A673 (cell line): ENCODE data around the gene DGUOK.

Experiments
- CTCF ChIP-seq: fragments of 300-800, 200-600 bp; sonication (generic); conservative IDR thresholded peaks from 2 replicates; pipeline ENCODE4 v1.5.1; 2017; ENCODE audit warnings: low read depth, mild to moderate bottlenecking, antibody characterized with exemption, low read length, moderate library complexity, mixed read lengths
- EZH2 ChIP-seq: fragments of 200-600 bp; sonication (generic); IDR thresholded peaks from 2 replicates; pipeline ENCODE4 v1.6.1; 2017; ENCODE audit warnings: borderline replicate concordance, low read depth, mild to moderate bottlenecking, mixed read lengths, antibody characterized with exemption, low read length; ENCODE audit not compliant: poor library complexity, severe bottlenecking

GRCh38 chr2:73894475-73894850, 32.2 kb upstream of the DGUOK start:
- TF ChIP-seq CTCF = no peak
- TF ChIP-seq EZH2 = no peak
